GM19452 (cell line): ENCODE measurements around the gene PRR30.

Experiments
- ATAC-seq: cut with Tn5 transposase; IDR thresholded peaks from one replicate; pipeline ENCODE4 v1.9.1; 2021; ENCODE audit not compliant: unreplicated experiment

Gene PRR30

DNA sequence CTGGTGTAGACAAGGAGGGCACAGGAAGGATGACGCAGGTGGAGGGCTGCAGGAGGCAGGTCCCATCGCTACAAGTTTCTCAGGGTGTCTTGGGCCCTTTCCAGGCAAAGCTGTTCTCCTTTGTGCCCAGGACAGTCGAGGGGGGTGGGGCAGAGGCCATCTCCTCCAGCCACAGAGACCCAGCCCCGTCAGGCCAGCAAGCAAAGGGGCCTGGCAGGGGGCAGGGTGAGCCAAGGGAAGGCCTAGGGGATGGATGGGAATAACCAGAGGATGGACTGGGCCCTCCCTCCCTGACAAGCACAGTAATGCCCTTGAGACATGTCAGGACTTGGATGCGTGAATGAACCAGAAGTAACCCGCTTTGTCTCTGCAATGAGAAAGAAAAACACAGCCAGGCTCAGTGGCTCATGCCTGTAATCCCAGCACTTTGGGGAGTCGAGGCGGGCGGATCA, 15.9 kb upstream of the PRR30 start:
- ATAC-seq: no peak

DNA sequence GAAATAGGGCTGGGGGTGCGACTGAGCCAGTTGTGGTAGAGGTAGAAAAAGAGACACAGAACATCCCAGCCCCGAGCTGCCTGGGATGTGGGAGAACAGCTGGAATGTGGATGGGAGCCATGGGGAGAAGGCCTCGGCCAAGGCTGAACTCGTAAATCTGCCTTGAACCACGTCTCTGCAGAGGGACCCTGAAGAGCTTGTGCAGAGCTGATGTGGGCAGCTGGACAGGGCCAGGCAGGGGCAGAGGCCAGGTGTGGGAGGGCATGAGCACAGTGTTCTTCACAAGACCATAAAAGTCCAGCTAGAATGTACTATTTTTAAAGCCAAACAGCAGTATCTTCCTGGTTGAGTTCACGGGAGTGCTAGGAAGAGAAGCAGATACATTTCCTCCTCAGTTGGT, 15.3 kb upstream of the PRR30 start:
- no peak for ATAC-seq

GRCh38 chr2:27152796-27153464, 13.7 kb upstream of the PRR30 start:
- ATAC-seq: no peak

GRCh38 chr2:27152102-27152795, 13.0 kb upstream of the PRR30 start:
- ATAC-seq: no peak

- ATAC-seq: no peak
Observed at GRCh38 chr2:27150639-27151230, 11.5 kb upstream of the PRR30 start.

GRCh38 chr2:27149570-27150405, 10.6 kb upstream of the PRR30 start:
- no peak for ATAC-seq

DNA sequence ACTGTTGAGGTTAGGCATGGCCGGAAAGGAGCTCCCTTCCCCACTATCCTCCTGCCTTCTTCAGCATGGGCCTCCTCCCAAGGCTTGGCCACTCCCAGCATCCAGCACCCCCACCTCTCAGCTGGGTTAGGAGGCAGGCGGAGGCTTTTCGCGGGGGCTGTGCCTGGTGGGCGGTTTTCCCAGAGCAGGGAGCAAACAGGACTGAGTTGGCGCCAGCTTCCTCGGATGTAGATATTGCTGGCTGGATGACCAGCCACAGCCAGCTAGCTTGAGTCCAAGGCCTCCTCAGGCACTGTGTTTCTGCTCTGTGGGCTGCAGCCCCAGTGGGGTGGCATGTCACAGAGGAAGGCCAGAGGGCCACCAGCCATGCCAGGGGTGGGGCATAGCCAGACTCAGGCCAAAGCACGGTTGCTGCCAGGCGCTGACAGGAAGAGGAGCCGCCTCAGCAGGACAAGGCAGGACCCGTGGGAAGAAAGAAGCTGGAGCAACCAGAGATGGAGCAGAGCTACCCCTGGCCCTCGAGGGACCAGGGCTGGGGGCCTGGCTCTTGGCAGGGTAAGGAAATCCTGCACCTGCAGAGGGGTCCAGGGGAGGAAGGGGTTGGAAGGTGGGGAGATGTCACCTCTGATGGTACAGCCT, 9.7 kb upstream of the PRR30 start, which contains the start of gene TCF23:
Gene TCF23 (plus strand): TSS at position 204 of the 639 bp plus-strand sequence. CDS start 130 bp downstream, at position 334.
- ATAC-seq: no peak

DNA sequence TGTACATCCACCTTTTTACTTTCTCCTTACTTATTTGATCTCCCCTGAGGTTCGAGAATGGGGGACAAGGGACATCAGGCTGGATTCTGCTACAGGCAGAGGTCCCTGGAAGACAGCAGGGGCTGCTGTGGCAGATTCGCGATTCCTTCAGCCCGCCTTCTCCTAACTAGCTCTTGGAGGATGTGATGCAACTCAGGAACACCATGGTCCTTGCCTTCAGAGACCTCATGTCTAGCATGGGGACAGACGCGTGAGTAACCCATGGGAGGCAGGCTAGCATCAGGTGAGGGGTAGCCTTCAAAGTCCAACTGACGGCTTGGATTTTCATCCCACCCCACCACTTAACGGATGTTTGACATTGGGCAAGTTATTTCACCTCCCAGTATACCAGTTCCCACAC, 8.7 kb upstream of the PRR30 start:
- no peak for ATAC-seq

GRCh38 chr2:27145682-27146081, 6.5 kb upstream of the PRR30 start:
- ATAC-seq: no peak

DNA sequence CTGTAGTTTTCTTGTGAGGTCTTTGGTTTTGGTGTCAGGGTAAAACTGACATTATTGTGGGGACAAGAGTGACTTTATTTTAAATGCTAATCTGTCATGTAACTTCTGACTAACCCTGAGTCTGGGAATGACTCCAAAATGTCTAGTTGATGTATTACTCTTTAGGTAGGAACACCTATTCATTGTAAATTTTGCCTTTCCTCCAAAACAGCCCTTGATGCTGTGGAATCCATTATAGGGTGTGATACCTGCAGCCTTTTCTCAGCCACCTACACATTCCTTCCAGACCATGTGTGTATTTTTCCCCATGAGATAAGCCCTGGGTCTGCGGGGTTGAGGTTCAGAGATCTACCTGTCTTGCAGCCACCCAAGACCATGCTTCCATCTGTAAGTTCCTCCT, 4.1 kb upstream of the PRR30 start:
- ATAC-seq: no peak

DNA sequence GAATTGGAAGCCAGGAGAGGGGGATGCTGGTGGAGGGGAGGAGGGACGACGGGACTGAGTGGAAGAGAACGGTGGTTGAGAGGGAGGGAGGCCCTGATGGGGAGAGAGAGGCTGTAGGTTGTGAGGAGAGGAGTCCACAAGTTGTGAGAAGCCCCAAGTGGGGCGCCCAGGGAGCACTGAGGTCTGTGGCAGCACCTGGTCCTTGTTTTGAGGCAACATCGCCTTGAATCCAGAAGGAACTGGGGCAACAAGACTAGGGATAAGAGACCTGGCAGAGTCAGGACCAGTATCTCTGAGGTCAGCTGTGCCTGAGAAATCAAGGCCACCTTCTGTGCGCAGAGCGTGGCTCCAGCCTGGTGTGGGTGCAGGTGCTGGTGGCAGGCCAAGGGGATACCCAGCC, 1.1 kb downstream of the PRR30 start:
- ATAC-seq: no peak

DNA sequence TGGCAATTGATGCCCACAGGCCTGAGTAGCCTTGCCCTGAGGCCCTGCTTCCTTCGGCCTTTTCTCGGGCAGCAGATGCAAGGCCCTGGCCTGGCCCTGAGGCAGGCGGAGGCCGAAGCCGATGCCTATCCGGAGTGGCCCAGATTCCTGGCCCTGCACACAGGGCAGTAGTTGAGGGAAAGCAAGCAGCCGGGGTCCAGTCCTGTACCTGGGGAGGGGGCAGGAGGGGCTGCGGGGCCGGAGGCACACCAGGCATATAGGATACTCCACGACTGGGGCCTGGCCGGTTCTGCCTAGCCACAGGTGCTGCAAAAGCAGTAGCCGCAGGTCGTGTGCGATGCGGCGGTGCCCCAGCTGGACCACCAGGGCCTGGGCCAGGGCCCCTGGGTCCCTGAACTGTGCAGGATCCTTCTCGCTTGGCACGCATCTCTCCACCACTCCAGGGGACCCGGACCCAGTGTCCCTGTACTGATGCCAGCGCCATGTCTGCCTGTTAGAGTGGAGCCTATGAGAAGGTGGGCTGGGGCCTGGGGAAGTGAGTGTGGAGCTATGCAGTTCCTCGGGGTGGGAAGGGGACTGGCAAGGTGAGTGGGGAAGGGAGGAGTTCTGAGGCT, 1.8 kb downstream of the PRR30 start:
- ATAC-seq: no peak

GRCh38 chr2:27136751-27137150, 2.5 kb downstream of the PRR30 start:
- ATAC-seq: no peak

DNA sequence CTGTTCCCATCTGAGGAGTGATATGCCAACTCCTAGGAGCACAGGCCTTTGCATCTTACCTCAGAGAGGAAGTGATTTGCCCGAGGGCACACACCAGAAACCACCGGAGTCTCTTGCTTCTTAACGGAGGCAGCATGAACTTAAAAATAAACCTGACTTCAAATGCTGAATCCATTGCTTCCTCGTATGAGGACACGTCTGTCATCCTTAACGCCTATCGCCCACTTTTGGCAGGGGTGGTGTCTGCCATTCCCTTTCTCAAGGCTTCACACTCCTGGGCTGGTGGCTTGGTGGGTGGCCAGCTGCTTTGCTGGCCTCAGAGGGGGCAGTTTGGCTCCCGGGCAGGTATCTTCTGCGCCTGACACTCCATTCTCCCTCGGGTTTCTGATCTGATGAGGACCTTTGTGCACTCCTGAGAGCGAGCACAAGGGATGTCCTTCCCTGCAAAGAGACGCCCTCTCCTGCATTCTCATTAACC, 3.7 kb downstream of the PRR30 start:
- no peak for ATAC-seq

DNA sequence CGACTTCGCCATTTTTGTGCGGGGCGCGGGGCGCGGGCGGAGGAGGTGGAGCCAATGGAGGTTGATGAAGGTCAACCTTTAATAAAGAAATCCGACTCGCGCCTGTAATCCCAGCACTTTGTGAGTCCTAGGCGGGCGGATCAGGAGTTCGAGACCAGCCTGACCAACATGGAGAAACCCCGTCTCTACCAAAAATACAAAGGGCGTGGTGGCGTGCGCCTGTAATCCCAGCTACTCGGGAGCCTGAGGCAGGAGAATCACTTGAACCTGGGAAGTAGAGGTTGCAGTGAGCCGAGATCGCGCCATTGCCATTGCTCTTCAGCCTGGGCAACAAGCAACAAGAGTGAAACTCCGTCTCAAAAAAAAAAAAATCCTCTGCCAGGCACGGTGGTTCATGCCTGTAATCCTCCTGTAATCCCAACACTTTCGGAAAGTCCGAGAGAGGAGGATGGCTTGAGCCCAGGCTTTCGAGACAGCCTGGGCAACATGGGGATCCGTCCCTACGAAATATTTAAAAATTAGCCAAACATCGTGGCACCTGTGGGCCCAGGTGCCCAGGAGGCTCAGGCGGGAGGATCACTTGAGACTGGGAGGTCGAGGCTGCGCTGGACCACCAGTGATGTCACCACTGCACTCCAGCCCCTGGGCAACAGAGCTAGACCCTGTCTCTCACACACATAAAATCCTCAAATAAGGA, 4.3 kb downstream of the PRR30 start:
- no peak for ATAC-seq

DNA sequence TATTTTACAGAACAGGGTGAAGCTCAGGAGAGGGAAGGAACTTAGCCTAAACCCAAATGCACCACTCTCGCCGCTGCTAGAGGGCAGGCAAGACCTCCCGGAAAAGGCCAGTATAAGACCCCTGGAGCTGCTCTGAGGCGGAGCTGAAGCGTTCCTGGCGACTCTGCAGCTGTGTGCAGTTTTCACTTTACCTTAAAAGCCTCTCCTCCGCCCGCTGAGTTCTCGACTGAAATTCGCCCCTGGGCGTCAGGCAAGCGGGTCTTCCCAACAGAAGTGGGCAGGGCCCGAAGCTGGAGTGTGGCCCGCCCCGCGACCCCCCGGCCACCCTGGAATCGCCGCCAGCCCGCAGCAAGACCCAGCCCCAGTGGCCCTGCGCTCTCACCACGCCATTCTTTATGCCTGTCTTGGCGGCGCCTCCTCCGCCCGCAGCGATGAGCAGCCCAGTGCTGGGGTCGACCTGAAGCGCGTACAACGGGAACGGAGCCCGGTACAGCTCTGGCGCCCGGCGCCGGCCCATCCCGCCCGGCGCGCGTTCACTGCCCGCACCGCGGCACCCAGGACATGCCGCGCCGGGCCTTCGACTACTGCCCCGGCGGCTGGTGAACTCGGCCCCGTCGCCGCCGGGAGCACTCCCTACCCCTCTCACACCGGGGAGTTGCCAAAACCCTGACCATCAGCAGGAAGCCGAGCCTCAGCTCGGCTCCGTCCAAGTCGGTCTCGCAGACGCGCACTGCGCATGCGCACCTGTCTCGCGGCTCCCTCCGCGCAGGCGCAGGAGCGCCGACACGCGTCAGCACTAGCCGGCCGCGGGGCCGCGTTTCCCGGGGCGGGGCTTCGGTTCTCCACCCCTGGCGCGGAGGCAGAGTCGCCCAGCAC, 5.1 kb downstream of the PRR30 start, which contains the start of gene PREB:
Gene PREB (minus strand): TSS at position 732 of the 876 bp plus-strand sequence. CDS start 215 bp downstream, at position 517.
- peak; percentile 88 for ATAC-seq

DNA sequence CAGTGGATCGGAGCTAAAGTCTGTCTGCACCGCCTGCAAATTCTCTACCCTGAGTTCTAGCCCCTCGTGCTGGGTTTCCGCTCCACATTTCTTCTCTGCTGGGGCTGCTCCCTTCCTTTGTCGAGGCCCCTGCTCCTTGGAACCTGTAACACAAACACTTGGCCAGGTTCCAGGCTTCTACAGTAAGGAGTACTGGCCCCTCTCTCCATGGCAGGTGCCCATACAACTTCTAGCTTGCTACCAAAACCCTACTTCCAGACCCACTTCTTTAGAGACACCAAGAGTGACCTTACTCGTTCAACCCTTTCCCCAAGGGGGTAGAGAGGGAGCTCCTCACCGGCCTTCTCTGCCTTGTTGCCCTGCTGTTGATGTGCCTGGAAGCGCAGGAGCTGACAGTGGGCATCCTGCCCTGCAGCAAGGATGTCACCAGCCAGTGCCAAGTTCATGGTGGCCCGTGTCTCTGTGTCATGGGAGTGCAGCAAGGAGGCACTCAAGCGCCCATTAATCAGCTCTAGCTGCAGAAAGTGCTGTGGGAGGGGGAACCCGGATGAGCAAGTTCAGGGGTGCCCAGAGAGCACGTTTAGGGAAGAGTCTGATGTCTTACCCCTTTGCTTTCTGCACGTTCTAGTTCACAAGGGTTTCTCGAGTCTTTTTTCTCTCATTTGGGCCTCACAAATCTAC, 5.9 kb downstream of the PRR30 start:
- ATAC-seq: no peak

- no peak for ATAC-seq
Observed at GRCh38 chr2:27131429-27131828, 7.8 kb downstream of the PRR30 start.
